GM18861 (cell line): ENCODE data around the gene GPR15LG.
"Not testable (repeated sequence)": the region's sequence is repeated elsewhere in the genome, so short reads cannot be mapped to it uniquely, and the experiment has no call there.

Experiments
- ATAC-seq: cut with Tn5 transposase; IDR thresholded peaks from one replicate; pipeline ENCODE4 v1.9.1; 2021; ENCODE audit not compliant: unreplicated experiment

Gene GPR15LG

DNA sequence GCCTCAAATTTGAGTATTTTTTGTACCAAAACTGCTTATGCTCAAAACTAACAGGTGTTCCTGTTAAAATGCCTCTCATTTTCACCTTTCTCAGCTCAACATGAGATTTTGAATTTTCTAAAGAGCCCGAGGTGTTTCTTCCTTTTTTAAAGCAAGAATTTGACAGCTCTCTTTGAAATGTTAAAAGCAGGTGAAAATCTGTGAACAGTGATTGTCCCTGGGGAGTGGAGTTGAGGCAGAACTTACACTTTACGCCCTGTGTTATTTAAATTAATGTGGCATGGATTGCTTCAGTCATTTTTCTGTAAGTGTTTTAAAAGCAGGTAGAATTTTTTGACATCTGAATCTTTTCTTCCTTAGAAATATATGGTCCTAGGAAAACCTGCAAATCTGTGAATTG is 9.2 kb upstream of the GPR15LG start:
- ATAC-seq: no peak

DNA sequence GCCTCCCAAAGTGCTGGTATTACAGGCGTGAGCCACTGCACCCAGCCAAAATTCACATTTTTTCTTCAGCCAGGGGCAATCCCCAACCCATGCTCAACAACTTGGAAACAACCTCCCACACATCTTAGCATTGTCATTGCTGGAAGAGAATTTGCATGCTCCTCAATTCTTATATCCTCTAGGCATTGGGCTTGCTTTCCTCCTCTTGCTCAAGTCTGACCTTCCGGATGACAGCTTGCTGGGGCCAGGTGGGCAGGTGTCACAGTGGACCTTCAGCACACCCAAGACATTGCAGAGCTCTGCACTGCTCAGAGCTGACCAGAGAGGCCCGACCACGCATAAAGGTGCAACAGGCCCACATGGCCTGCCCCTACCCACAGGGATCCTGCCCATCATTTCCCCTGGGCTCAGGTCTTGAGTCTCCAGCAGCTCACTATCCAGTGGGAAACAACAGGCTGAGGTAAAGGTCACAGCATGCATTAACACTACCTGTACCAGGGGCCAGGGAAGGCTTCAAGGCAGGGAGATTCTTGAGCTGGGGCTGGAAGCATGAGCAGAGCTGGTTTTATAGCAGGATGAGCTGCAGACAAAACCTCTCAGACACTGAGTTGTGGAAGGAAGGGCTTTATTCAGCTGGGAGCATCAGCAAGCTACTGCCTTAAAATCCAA is 6.8 kb upstream of the GPR15LG start:
- ATAC-seq: peak; percentile 58

DNA sequence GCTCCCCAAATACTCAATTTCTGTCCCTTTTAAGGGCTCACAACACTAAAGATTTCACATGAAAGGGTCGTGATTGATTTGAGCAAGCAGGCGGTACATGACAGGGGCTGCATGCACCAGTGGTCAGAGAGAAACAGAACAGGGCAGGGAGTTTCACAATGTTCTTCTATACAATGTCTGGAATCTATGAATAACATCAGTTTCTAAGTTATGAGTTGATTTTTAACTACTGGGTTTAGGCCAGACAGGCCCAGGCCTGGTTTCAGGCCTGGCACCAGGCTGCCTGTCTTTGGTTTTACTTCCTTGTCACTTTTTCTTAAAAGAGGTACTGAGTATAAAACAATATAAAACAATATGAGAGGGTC is 6.3 kb upstream of the GPR15LG start:
- ATAC-seq: not testable (repeated sequence)

DNA sequence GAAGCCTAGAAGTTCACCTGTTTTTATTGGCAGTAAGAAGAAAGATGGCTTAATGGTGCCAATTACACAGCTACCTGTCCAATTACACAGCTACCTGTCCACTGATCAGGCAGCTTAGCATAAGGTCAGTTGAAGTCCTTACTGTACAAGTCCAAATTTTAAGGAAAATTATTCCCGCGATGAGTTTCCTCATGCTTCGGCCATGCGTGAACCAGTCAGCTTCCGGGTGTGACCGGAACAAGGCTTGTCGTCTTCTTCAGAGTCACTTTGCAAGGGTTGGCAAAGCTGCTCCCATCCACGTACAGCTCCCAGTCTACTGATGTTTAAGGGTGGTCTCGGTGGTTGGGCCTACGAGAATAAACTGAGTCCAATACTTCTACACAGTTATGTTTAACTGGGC is 5.2 kb upstream of the GPR15LG start:
- ATAC-seq: not testable (repeated sequence)

DNA sequence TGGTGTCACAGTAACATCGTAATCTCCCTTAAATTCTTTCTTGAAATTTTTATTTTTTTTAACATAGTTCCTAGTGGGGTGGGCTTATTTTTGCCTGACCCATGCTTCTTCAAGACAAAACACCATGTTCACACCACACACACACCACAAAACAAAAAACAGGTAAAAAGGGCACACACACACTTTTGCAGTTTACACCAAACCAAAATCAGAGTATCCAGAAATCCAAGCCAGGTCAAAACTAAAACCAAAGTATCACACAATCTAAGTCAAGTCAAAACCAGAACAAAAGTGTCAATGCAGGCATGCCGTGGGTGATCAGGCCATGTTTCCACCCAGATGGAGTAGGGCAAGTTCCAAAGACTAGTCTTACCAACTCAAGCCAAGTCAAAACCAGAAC is 2.4 kb upstream of the GPR15LG start:
- not testable (repeated sequence) for ATAC-seq

DNA sequence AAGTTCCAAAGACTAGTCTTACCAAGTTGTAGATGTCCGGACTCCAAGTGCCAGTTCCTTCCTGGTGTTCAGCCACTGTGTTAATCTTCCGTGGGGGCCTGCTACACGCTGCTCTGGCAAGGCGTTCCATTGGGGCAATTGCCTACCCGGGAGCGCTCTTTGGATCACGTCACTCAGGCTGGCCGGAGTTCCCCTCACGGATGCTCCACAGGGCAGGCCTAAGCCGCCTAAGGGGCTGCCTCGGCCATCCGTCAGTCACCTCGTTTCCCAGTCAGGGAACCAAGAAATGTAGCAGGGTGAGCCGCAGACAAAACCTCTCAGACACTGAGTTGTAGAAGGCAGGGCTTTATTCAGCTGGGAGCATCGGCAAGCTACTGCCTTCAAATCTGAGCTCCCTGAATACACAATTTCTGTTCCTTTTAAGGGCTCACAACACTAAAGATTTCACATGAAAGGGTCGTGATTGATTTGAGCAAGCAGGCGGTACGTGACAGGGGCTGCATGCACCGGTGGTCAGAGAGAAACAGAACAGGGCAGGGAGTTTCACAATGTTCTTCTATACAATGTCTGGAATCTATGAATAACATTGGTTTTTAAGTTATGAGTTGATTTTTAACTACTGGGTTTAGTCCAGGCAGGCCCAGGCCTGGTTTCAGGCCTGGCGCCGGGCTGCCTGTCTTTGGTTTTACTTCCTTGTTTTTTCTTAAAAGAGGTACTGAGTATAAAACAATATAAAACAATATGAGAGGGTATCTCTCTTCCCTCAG is 1.7 kb upstream of the GPR15LG start:
- peak; percentile 26 for ATAC-seq

DNA sequence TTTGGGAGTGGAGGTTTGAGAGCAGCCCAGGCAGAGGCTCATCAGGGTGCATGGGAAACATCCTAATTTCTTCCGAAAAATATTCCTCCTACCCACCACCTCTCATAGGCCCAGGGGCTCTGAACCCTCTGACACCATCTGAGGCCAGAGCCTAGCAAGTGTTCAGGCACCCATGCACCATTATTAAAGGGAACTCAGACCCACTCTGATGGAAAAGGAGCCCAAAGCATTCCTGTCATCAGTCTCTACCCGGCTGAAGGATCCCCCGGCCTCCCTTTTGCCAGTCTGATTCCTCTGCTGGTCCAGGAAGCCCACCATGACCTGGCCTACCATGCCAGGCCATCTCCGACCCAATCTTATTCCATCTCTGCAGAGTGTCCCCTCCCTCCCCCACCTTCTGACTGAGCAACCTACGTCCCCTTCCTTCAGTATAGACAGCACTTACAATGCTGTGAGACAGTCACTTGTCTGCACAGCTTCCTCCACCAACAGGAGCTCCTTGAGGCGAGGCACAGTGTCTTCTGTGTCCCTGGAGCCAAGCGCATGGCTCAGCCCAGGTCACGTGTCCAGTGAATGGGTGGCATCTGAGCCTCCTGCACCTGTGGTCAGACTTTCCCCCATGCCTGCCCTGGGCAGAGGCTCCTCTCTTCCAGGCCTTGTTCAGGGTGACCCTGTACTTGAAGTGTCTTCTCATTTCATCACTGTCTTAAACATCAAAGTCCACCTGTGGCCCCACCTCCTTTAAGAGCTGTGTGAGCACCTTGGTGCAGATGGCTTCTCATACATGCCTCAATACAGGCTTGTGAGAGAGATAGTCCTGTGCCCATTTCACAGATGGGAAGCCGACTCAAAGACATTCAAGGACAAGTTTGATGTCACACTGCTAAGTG is 889 bp upstream of the GPR15LG start:
- ATAC-seq: peak; percentile 34

DNA sequence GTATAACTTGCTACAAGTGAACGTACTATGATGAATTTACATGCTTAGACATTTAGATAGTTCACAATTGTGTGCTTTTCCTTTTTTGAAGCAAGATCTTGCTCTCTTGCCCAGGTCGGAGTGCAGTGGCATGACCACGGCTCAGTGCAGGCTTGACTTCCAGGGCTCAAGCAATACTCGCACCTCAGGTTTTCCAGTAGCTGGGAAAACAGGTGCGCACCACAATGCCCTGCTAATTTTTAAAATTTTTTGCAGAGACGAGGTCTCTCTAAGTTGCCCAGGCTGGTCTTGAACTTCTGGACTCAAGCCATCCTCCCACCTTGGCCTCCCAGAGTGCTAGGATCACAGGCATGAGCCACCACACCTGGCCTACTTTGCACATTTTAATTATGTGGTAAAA is 1.8 kb downstream of the GPR15LG start:
- no peak for ATAC-seq

DNA sequence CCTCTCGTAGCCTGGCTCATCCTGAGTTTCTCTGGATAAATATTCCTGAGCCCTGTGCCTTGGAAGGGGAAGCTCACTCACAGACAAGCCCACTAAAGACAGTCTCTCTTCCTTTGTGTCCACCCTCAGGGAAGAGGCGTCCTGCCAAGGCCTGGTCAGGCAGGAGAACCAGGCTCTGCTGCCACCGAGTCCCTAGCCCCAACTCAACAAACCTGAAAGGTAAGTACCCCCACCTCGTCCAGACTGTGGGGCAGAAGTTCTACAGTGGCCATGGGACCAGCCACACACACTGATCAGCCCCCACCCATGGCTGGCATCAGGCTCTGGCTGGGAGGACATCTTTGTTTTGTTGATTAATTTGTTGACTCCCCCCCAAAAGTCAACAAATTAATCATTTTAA is 2.8 kb downstream of the GPR15LG start:
- no peak for ATAC-seq

DNA sequence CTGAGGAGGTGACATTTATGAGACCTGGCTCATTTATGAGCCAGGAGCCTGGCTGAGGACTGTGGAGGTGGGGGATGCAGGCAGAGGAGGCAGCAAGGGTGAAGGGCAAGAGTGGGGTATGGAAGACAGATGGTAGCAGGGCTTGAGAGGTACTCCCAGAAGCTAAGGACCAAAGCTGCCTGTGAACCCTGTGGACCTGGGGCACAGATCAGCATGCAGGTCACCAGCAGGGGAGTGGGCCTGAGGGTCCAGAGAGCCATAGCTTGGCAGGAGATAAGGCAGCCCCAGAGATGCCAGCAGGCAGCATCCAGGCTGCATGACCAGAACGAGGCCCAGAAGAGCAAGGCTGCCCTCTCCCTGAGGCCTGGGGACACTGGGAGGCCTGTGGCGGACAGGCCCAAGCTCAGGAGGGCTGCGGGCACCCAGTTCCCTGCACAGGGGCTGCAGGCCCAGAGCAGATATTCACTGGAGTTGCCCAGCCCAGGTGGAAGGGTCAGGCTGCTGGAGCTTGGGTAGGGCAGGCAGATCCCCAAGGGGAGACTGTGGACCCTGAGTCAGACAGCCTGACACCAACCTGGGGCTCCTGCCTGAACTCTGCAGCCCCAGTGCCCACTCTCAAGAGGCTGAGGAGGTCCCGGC is 3.4 kb downstream of the GPR15LG start:
- ATAC-seq: no peak

DNA sequence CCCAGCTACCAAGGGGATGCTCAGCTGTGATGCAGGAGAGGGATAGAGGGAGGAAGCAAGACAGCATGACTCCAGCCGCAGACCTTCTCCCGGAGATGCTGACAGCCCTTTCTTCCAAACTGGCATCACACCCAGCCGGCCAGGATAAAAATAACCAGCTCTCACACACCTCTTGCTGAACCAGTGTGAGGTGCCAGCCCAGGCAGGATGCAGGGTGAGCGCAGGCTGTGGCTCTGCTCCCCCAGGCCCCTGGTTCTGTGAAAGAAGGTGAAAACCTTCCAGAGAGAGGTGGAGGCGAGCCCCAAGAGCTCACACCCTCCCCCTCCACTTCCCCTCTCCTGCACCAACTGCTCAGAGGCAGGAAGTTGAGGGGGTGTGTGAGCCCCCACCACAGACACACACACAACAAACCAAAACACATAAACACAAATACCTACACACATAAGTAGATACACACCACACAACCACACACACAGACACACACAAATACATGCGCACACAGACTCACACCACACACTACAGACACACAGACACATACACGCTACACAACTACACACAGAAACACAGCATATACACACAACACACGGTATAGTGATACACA is 4.0 kb downstream of the GPR15LG start:
- peak; percentile 39 for ATAC-seq

DNA sequence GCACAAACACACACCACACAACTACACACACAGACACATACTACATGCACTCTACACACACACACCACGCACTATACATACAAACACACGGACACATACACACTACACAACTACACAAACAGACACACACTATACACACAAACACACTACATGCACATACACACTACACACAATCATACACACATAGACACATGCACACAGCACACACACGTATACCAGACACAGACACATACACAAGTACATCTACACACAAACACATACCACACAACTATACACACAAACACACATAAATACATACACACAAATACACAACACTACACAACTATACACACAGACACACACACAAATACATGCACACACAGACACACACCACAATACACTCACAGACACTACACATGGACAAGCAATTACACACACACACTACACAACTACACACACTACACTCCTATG is 4.6 kb downstream of the GPR15LG start:
- ATAC-seq: no peak

DNA sequence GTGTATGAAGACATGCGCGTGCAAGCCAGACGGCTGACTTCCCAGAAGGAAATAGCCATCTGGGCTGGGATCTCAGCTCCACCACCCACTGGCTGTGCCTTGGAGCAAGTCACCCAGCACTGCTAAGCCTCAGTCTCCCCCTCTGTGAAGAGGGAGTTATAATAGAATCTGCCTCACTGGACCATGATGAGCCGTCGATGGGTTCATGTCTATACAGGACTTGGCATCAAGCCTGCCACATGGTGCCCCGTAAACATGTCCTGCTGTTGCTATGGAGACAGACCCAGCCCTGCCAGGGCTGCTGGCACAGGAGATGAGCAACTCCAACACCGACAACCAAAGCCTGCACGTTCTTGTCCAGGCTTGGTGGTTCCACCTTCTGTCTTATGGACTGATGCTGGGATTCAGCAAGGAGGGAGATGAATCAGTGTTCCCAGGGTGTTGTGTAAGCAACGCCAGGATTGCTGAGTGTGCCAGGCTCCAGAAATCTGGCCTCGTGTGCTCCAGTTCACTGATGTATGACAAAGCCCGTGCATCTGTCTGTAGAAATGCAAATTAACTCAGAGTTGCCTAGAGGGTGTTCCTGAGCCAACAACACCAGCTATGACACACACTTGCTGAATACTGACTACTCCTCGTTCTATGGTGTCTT is 5.6 kb downstream of the GPR15LG start:
- ATAC-seq: peak; percentile 94

DNA sequence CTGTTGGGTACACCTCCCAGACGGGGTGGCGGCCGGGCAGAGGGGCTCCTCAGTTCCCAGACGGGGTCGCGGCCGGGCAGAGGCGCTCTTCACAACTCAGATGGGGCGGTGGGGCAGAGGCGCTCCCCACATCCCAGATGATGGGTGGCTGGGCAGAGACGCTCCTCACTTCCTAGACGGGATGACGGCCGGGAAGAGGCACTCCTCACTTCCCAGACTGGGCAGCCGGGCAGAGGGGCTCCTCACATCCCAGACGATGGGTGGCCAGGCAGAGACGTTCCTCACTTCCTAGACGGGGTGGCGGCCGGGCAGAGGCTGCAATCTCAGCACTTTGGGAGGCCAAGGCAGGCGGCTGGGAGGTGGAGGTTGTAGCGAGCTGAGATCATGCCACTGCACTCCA is 6.8 kb downstream of the GPR15LG start:
- ATAC-seq: not testable (repeated sequence)

DNA sequence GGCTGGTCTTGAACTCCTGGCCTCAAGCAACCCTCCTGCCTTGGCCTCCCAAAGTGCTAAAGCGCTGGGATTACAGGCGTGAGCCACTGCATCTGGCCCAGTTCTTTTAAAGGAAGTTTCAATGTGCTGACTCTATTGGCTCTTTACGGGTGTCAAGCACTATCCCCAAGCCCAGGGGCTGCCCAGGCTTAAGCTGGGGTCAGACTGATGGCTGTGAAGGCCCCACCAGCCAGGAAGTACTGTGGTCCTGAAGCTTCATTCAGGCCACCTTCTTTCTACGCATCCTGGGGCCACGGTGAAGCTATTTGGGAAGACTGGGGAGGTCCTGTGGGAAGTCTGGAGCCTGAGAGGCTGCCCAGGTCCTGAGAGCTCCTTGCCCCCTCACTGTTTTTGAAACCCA is 8.0 kb downstream of the GPR15LG start:
- ATAC-seq: no peak

DNA sequence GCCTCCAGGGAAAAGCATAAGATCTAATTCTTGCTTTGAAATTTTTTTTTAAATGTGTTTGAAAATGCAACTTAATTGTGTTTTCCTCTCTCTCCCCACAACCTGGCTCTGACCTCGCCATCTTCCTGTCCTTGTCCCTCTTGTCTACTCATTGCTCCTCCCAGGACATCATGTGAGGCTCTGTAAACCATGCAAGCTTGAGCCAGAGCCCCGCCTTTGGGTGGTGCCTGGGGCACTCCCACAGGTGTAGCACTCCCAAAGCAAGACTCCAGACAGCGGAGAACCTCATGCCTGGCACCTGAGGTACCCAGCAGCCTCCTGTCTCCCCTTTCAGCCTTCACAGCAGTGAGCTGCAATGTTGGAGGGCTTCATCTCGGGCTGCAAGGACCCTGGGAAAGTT is 10.9 kb downstream of the GPR15LG start:
- ATAC-seq: no peak

DNA sequence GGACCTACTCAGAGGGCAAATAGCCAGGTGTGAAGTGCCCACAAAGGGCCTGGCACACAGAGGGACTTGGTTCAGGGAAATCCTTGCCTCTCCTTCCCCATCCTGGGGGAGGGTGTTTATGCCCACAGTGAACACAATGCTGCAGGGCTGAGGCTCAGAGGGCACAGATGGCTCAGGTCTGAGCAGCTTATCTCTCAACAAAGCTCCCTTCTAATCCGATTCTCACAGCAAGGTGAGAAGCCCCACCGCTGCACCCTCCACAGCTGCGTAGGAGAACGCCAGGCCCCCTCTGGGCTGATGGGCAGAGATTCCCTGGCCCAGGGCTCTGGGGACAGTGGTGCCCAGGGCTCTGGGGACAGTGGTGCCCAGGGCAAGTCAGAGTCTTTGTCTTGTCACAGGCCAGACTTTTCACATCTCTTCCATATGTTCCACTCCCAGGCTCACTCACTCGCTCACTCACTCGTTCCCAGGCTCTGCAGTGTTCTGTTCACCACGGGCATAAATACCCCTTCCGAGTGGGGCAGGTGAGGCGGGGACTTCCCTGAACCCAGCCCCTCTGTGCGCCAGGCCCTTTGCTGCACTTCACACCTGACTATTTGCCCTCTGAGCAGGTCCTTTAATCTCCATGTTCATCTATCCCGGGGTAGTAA is 12.1 kb downstream of the GPR15LG start:
- no peak for ATAC-seq

DNA sequence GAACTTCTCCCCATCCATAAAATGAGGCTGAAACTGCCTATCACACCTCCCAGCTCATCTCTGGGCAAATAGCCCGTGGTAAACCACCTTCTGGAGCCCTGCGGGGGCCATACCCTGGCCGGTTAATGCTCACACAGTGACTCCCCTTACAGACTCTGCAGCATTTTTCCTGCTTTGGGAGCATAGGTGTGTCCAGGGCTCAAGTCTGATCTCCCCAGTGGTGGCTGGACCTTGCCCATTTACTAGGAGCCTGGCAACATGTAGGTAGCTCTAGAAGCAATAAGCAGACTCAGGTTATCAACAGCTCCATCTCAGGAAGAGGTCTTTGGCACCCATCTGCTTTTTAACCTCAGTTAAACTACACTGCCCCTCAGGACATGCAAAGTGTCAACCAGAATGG is 15.2 kb downstream of the GPR15LG start:
- no peak for ATAC-seq

DNA sequence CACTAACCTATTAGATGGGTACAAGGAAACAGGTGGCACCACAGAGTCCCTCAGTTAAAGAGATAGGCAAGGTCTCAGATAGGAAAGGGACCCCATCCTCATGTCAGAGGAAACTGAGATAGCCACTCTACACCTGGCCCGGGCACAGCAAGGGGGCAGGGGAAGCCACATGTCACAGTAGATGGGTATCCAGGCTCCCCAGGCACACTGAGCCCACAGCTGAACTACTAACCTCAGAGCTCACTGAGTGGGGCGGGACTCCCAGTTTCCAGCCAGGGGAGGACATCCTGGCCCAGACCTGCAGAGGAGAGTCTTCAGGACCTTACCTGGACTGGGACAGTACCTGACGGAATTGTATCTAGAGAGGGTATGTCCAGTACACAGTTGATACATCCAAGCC is 17.0 kb downstream of the GPR15LG start:
- no peak for ATAC-seq

DNA sequence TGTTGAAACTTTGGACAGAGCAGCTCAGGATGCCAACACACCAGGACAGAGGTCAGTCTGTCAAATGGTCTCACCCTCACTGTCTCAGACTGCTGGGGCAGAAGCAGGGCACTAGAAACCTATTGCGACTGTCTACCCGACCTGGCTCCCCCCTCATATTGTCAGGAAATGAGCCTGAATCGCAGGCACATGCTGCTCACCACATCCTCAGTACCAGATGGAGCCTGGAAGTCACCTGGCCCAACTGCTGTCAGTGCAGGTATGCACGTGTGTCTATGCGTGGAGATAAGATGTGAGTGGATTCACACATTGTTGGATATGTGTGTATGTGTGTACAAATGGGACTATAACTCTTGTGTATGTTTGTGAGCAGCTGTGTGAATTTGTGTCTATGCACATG is 17.5 kb downstream of the GPR15LG start:
- no peak for ATAC-seq
